CD4-positive, alpha-beta memory T cell (primary cell): ENCODE data around the gene KRCC1. TPM values are rescaled to one million over a fixed set of nuclear protein-coding genes. Genes with fewer than 3 reads are reported as not detected.
"Not testable (repeated sequence)": the region's sequence is repeated elsewhere in the genome, so short reads cannot be mapped to it uniquely, and the experiment has no call there.

Source experiments
- CTCF ChIA-PET: fragments of 350-600 bp; sonication (Branson Sonifier 250); formaldehyde crosslinking; loops from one replicate; lab custom pipeline; 2021; ENCODE audit warnings: inconsistent platforms; ENCODE audit not compliant: partially characterized antibody; lab: Charles Lee
- POLR2A ChIA-PET: fragments of 350-600 bp; sonication (Branson Sonifier 250); formaldehyde crosslinking; loops from one replicate; lab custom pipeline; 2021; ENCODE audit not compliant: partially characterized antibody; lab: Charles Lee
- DNase-seq, 5 donors: peaks; one replicate each; pipeline versions ENCODE4 v3.0.0 to v3.0.0-alpha.2; 2020 to 2022; ENCODE audit warnings: mixed read lengths in 1 of 5
- H3K27ac ChIP-seq: one replicate; pipeline ENCODE4 v1.7.0; 2013; ENCODE audit warnings: low read depth, low read length
- H3K27me3 ChIP-seq: 2 replicates; pipeline ENCODE4 v1.7.0; 2013; ENCODE audit warnings: mild to moderate bottlenecking, low read length, moderate library complexity; ENCODE audit not compliant: insufficient read depth
- H3K36me3 ChIP-seq: 2 replicates; pipeline ENCODE4 v1.7.0; 2013; ENCODE audit warnings: mild to moderate bottlenecking, low read length, moderate library complexity; ENCODE audit not compliant: insufficient read depth
- H3K4me1 ChIP-seq: 2 replicates; pipeline ENCODE4 v1.7.0; 2013; ENCODE audit warnings: mild to moderate bottlenecking, low read length, moderate library complexity; ENCODE audit not compliant: insufficient read depth
- H3K4me3 ChIP-seq, 2 donors: one replicate each; pipeline ENCODE4 v1.7.0; 2013; ENCODE audit warnings: low read length in 2 of 2, mild to moderate bottlenecking in 1 of 2
- H3K9me3 ChIP-seq, 2 donors: one replicate each; pipeline ENCODE4 v1.7.0; 2013; ENCODE audit warnings: low read length in 2 of 2, control low read depth in 1 of 2; ENCODE audit not compliant: control insufficient read depth in 1 of 2
- H3K27ac Mint-ChIP-seq, 7 donors: one replicate each; pipeline ENCODE4 v1.8.0; 2020 to 2021; ENCODE audit warnings: mixed read lengths in 7 of 7, mild to moderate bottlenecking in 6 of 7, inconsistent platforms in 3 of 7, moderate library complexity in 3 of 7
- H3K27me3 Mint-ChIP-seq, 2 donors: one replicate each; pipeline ENCODE4 v1.8.0; 2020 to 2021; ENCODE audit warnings: mixed read lengths in 2 of 2
- H3K36me3 Mint-ChIP-seq, 2 donors: one replicate each; pipeline ENCODE4 v1.8.0; 2020 to 2021; ENCODE audit warnings: mixed read lengths in 2 of 2, inconsistent platforms in 1 of 2, mild to moderate bottlenecking in 1 of 2
- H3K4me1 Mint-ChIP-seq, 4 donors: one replicate each; pipeline ENCODE4 v1.8.0; 2020 to 2021; ENCODE audit warnings: mixed read lengths in 4 of 4, mild to moderate bottlenecking in 1 of 4
- H3K4me3 Mint-ChIP-seq, 8 donors: one replicate each; pipeline ENCODE4 v1.8.0; 2020 to 2021; ENCODE audit warnings: mixed read lengths in 8 of 8, mild to moderate bottlenecking in 7 of 8, moderate library complexity in 6 of 8, inconsistent platforms in 3 of 8
- H3K9me3 Mint-ChIP-seq, 8 donors: one replicate each; pipeline ENCODE4 v1.8.0; 2020 to 2021; ENCODE audit warnings: mixed read lengths in 8 of 8, mild to moderate bottlenecking in 5 of 8, inconsistent platforms in 3 of 8, moderate library complexity in 1 of 8
- intact Hi-C: fragments of 100-400 bp; cut with micrococcal nuclease; formaldehyde crosslinking; loops from one replicate; pipeline ENCODE4 v1.15.1; 2023
- microRNA-seq: library from miRNA; unstranded; fragments of <30 nt; microRNA quantifications from one replicate; pipeline ENCODE4 v1.2.0, GENCODE V29; 2021; ENCODE audit warnings: borderline replicate concordance, borderline number of aligned reads, borderline microRNAs expressed, mixed read lengths
- polyA plus RNA-seq, 2 donors: library from polyadenylated mRNA; unstranded; fragments of 300-500 nt; fragmentation: Illumina TruSeq; gene quantifications; one replicate each; pipeline ENCODE4 v1.2.3, GENCODE V29; 2021
- total RNA-seq, 2 experiments: library from RNA; stranded (reverse); gene quantifications; one replicate each; pipeline ENCODE4 v1.2.3, GENCODE V29; 2021

KRCC1 gene
- total and polyA plus RNA-seq, 4 experiments from 2014 or later = 32.3 to 40.1 (median 36.5) TPM

DNA sequence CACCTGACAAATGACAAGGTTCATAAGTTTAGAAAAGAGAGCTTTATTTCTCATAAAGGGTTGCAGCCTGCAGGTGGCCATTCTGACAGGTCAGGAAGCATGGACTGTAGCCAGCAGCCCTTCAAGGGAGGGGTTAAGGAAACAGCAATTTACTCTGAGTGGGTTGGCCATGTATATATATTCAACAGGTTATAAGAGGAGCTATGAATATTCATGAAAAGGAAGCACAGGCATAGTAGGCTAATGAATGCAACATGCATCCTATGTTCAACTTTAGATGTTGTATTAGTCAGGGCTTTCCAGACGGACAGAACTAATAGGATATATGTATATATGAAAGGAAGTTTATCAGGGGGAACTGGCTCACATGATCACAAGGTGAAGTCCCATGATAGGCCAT lies 59.8 kb downstream of the KRCC1 start:
- Histone ChIP-seq H3K4me1 (no peaks in the 10 kb centered on the region), H3K27ac (no peak overlapping the region), H3K27me3 (no peaks in the 10 kb centered on the region), H3K9me3 (no peaks in the 10 kb centered on the region), H3K4me3 (no peak overlapping the region), H3K36me3 (no peaks in the 10 kb centered on the region)
- CTCF ChIA-PET = no interaction called here
- Mint-ChIP-seq H3K4me1 (no peaks in the 10 kb centered on the region), H3K36me3 (no peaks in the 10 kb centered on the region), H3K4me3 (no peak overlapping the region), H3K9me3 (peaks cover 0 to 1% (median 0%) of the 10 kb centered on the region in 8 donors), H3K27ac (no peak overlapping the region), H3K27me3 (no peaks in the 10 kb centered on the region)
- DNase-seq = no peak
- intact Hi-C loops = no loop called here
- POLR2A ChIA-PET = no interaction called here

DNA sequence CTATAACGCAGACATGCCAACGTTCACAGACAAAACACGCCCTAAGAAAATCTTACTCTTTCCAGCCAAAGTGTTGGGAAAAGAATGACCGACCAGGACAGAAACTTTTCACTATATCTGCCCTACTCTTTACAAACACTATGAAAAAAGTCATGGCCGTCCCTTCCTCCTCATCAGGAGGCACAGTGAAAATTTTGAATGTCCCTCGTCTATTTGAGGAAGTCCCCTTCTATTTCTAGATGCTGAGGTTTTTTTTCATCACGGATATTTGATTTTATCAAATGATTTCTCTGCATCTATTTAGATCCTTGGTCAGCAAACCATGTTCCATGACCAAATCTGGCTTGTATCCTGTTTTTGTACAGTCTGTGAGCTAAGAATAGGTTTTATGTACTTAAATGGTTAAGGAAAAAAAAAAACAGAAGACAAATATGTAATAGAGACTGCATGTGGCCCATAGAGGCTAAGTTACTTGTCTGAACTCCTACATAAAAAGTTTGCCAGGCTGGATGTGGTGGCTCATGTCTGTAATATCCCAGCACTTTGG lies 61.2 kb downstream of the KRCC1 start:
- H3K27ac Mint-ChIP-seq, H3K27me3 ChIP-seq, POLR2A ChIA-PET, CTCF ChIA-PET, DNase-seq, H3K4me1 ChIP-seq, H3K4me3 Mint-ChIP-seq, intact Hi-C loops, H3K36me3 ChIP-seq, H3K9me3 Mint-ChIP-seq, H3K4me3 ChIP-seq, H3K9me3 ChIP-seq, H3K27ac ChIP-seq, H3K27me3 Mint-ChIP-seq, H3K36me3 Mint-ChIP-seq, H3K4me1 Mint-ChIP-seq: not testable (repeated sequence)

DNA sequence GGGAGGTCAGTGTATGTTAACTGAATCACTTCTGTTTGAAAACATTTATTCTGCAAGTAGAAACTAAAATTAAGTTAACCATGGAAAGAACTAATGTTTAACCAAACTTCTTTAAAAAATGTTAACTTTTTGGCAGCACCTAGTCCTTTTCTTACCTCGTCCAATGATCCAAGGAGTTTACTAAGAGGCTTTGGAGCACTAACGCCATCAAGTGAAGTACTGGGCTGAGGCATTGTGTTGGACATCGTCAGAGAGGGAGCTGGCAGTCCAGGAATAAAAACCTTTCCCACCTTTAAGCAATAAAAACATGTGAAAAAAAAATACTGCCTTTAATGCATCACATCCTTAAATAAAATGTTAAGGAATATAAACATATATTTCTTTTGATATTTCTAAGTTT lies 63.0 kb downstream of the KRCC1 start:
- H3K9me3 Mint-ChIP-seq, H3K4me1 Mint-ChIP-seq, DNase-seq, H3K36me3 Mint-ChIP-seq, H3K4me3 Mint-ChIP-seq, POLR2A ChIA-PET, H3K36me3 ChIP-seq, H3K27ac ChIP-seq, H3K27ac Mint-ChIP-seq, intact Hi-C loops, H3K4me1 ChIP-seq, H3K27me3 ChIP-seq, H3K27me3 Mint-ChIP-seq, H3K4me3 ChIP-seq, H3K9me3 ChIP-seq, CTCF ChIA-PET: not testable (repeated sequence)

DNA sequence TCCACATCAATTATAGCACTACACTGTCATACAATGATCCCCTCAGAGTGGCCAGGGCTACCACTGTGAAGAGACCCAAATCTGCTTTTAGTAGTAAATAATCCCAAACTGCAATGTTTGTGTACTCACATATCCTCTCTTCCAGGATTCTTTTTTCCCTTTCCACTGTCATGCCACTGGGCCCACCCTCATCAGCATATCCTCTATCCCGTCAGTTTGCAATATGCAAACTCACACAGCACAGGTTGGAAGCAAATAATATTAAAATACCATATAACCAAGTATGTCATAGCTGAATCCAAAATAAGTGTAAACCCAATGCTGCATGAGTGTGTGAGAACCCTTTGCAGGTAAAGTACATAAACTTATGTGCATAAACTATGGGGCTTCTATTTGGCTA lies 68.1 kb downstream of the KRCC1 start:
- H3K27ac ChIP-seq, H3K9me3 Mint-ChIP-seq, H3K9me3 ChIP-seq, H3K36me3 Mint-ChIP-seq, H3K4me3 Mint-ChIP-seq, intact Hi-C loops, H3K27me3 ChIP-seq, POLR2A ChIA-PET, DNase-seq, CTCF ChIA-PET, H3K4me1 Mint-ChIP-seq, H3K4me1 ChIP-seq, H3K27me3 Mint-ChIP-seq, H3K4me3 ChIP-seq, H3K36me3 ChIP-seq, H3K27ac Mint-ChIP-seq: not testable (repeated sequence)

DNA sequence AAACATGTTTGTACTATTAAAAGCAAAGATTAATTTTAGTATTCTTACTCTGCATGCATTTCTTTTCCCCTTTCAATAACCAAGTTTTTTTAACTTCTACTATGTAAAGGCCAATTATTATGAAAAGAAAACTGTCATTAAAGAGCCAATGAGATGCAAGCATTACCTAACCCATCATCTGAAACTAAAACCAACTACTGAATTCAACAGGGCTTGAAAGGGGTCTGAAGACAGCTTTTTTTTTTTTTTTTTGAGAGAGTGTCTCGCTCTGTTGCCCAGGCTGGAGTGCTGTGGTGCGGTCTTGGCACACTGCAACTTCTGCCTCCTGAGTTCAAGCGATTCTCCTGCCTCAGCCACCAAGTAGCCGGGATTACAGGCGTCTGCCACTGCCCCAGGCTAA lies 69.7 kb downstream of the KRCC1 start:
- H3K4me1 ChIP-seq, H3K27me3 ChIP-seq, H3K4me3 ChIP-seq, H3K9me3 ChIP-seq, intact Hi-C loops, CTCF ChIA-PET, H3K36me3 Mint-ChIP-seq, H3K4me1 Mint-ChIP-seq, H3K9me3 Mint-ChIP-seq, H3K36me3 ChIP-seq, H3K27me3 Mint-ChIP-seq, POLR2A ChIA-PET, H3K4me3 Mint-ChIP-seq, H3K27ac ChIP-seq, DNase-seq, H3K27ac Mint-ChIP-seq: not testable (repeated sequence)

DNA sequence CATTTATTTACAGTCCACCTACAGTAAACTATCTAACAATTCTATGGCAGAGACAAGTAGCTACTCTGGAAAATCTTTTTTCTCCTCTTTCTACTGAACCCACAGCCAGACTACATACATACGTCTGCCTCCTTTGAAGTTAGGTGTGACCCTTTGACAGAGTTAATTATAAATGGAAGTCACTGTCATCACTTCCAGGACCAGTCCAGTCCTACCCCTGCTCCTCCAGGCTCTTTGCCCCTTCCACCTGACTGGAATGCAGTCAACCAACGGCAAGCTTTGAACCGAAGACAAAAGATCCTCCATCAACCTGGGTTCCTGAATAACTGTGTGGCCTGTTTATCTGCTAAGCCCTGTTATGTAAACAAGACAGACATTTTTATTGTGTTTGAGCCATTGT lies 74.4 kb downstream of the KRCC1 start:
- H3K9me3 Mint-ChIP-seq, H3K4me1 ChIP-seq, H3K9me3 ChIP-seq, DNase-seq, H3K27me3 ChIP-seq, H3K4me3 Mint-ChIP-seq, H3K27me3 Mint-ChIP-seq, intact Hi-C loops, H3K36me3 Mint-ChIP-seq, H3K4me1 Mint-ChIP-seq, POLR2A ChIA-PET, H3K27ac ChIP-seq, H3K36me3 ChIP-seq, H3K4me3 ChIP-seq, H3K27ac Mint-ChIP-seq, CTCF ChIA-PET: not testable (repeated sequence)

Small RNA genes within 50 kb of the gene (microRNA-seq; reads per million reads assigned to microRNA genes)
- gene MIR4780 = not detected

Other genes starting within 250 kb of the KRCC1 start
- 10 to 100 TPM; 16.1 to 16.4 TPM for gene RGPD2, start 230.0 kb downstream of the KRCC1 start, total RNA-seq
- 10 to 100 TPM; 13.6 to 14.2 TPM for gene RGPD2, start 230.0 kb downstream of the KRCC1 start, polyA plus RNA-seq
- 1 to 10 TPM in 1 of 2 experiments, not detected in 1; 4.3 TPM for gene RNU2-63P, start 39.2 kb downstream of the KRCC1 start, total RNA-seq
- gene RNU2-63P, start 39.2 kb downstream of the KRCC1 start, polyA plus RNA-seq = 1 to 10 TPM in 1 of 2 donors, not detected in 1; 7.0 TPM
- gene SMYD1, start 12.0 kb upstream of the KRCC1 start, total RNA-seq = not detected
- not detected for gene SMYD1, start 12.0 kb upstream of the KRCC1 start, polyA plus RNA-seq
- not detected for gene FABP1, start 72.3 kb upstream of the KRCC1 start, total RNA-seq
- gene FABP1, start 72.3 kb upstream of the KRCC1 start, polyA plus RNA-seq = not detected
- gene THNSL2, start 114.6 kb upstream of the KRCC1 start, total RNA-seq = 1 to 10 TPM in 1 of 2 experiments, under 1 TPM in 1; 0.64 to 1.1 TPM
- under 1 TPM in 1 of 2 donors, not detected in 1; 0.08 TPM for gene THNSL2, start 114.6 kb upstream of the KRCC1 start, polyA plus RNA-seq